Upper lobe of right lung (tissue), 1 donor: ENCODE data around the gene TPRA1. TPM values are rescaled to one million over a fixed set of nuclear protein-coding genes. Genes with fewer than 3 reads are reported as not detected.
A peak's percentile ranks its signal among the peaks of the same experiment; 100 is the strongest.

Experiments used
- ATAC-seq: fragments of 200-7000 bp; cut with Tn5 transposase; one replicate; pipeline ENCODE4 v1.9.1; 2020; ENCODE audit warnings: mild to moderate bottlenecking, moderate library complexity
- DNase-seq: peaks from one replicate; pipeline ENCODE4 v3.0.0-alpha.2; 2020
- H3K27ac ChIP-seq: fragments of 200-600 bp; one replicate; pipeline ENCODE4 v1.8.0; 2022
- H3K27me3 ChIP-seq: fragments of 200-600 bp; one replicate; pipeline ENCODE4 v1.8.0; 2022; ENCODE audit warnings: mild to moderate bottlenecking
- H3K36me3 ChIP-seq: fragments of 200-600 bp; one replicate; pipeline ENCODE4 v1.8.0; 2022
- H3K4me1 ChIP-seq: fragments of 200-600 bp; one replicate; pipeline ENCODE4 v1.8.0; 2022
- H3K4me3 ChIP-seq: fragments of 200-600 bp; one replicate; pipeline ENCODE4 v1.8.0; 2022; ENCODE audit warnings: mild to moderate bottlenecking
- H3K9me3 ChIP-seq: fragments of 200-600 bp; one replicate; pipeline ENCODE4 v1.8.0; 2022
- CTCF ChIP-seq: fragments of 200-600 bp; IDR thresholded peaks from one replicate; pipeline ENCODE4 v1.8.0; 2022; ENCODE audit warnings: antibody characterized with exemption
- intact Hi-C: fragments of 100-400 bp; cut with DNase I; formaldehyde crosslinking; loops from one replicate; pipeline ENCODE4 v1.11.0; 2022
- total RNA-seq: library from RNA; stranded (reverse); fragmentation: NEBNext Ultra II Directional; extraction: Animal tissue kit (Norgen Biotek cat#: 25700); gene quantifications from one replicate; pipeline ENCODE4 v1.2.1, GENCODE V29; 2021
- donor health status: DM: no; HTN: yes; CAD: no; lungs with severe emphysema.

Gene TPRA1
- total RNA-seq, 1 donor from 2014 or later: 40.6 TPM

GRCh38 chr3:127560051-127560787, 30.3 kb downstream of the TPRA1 start:
- TF ChIP-seq CTCF: no peak
- Histone ChIP-seq H3K27ac (no peak overlapping the region), H3K4me1 (no peaks in the 10 kb centered on the region), H3K4me3 (no peak overlapping the region), H3K27me3 (no peaks in the 10 kb centered on the region), H3K36me3 (no peaks in the 10 kb centered on the region), H3K9me3 (no peaks in the 10 kb centered on the region)
- ATAC-seq (peak; percentile 41), DNase-seq (no peak)
- intact Hi-C loops: no loop called here

- Histone ChIP-seq H3K27me3 (no peaks in the 10 kb centered on the region), H3K4me1 (no peaks in the 10 kb centered on the region), H3K9me3 (no peaks in the 10 kb centered on the region), H3K27ac (no peak overlapping the region), H3K4me3 (no peak overlapping the region), H3K36me3 (no peaks in the 10 kb centered on the region)
- no peak for TF ChIP-seq CTCF
- ATAC-seq: no peak
- intact Hi-C loops: no loop called here
- DNase-seq: no peak
These were observed 34.0 kb downstream of the TPRA1 start for GRCh38 chr3:127556565-127556964.

GRCh38 chr3:127555108-127555507, 35.4 kb downstream of the TPRA1 start:
- intact Hi-C loops: no loop called here
- Histone ChIP-seq H3K9me3 (no peaks in the 10 kb centered on the region), H3K27ac (no peak overlapping the region), H3K36me3 (no peaks in the 10 kb centered on the region), H3K27me3 (no peaks in the 10 kb centered on the region), H3K4me3 (no peak overlapping the region), H3K4me1 (no peaks in the 10 kb centered on the region)
- TF ChIP-seq CTCF: no peak
- DNase-seq (no peak), ATAC-seq (no peak)

- TF ChIP-seq CTCF: no peak
- peaks cover 6% of the 10 kb centered on the region for H3K4me1 ChIP-seq
- H3K36me3 ChIP-seq: no peaks in the 10 kb centered on the region
- DNase-seq (no peak), ATAC-seq (no peak)
- H3K27me3 ChIP-seq: no peaks in the 10 kb centered on the region
- intact Hi-C loops: no loop called here
- no peaks in the 10 kb centered on the region for H3K9me3 ChIP-seq
- H3K4me3 ChIP-seq: no peak overlapping the region
- no peak overlapping the region for H3K27ac ChIP-seq
These were observed 38.5 kb downstream of the TPRA1 start for GRCh38 chr3:127552038-127552437.

GRCh38 chr3:127551178-127551577, 39.4 kb downstream of the TPRA1 start:
- intact Hi-C loops: no loop called here
- ATAC-seq (no peak), DNase-seq (no peak)
- H3K27ac ChIP-seq: no peak overlapping the region
- H3K4me1 ChIP-seq: peaks cover 6% of the 10 kb centered on the region
- H3K9me3 ChIP-seq: no peaks in the 10 kb centered on the region
- no peak for TF ChIP-seq CTCF
- H3K4me3 ChIP-seq: no peak overlapping the region
- H3K27me3 ChIP-seq: no peaks in the 10 kb centered on the region
- no peaks in the 10 kb centered on the region for H3K36me3 ChIP-seq
